GM19397 (cell line): ENCODE data around the gene UNC5C.

ENCODE experiments used
- ATAC-seq: cut with Tn5 transposase; IDR thresholded peaks from one replicate; pipeline ENCODE4 v1.9.1; 2021; ENCODE audit warnings: mild to moderate bottlenecking, moderate library complexity; ENCODE audit not compliant: unreplicated experiment

UNC5C gene

DNA sequence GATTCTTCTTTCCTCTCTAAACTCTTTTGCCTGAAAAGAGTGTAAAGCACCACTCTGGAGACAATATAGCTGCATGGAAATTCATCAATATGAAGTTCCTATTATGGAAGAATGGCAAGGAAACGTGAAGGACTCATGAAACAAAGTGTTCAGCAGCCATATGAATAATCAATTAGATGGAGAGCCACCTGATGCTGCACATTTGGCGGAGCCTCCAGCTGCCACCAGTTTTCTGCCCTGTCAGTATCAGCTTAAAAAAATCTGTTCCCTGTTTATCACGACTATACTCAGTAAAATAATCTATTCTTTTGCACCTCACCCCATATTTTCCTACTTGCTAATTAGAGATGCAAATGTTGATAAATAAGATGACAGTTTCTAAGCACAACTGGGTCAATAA, 276.0 kb downstream of the UNC5C start:
- ATAC-seq: no peak

DNA sequence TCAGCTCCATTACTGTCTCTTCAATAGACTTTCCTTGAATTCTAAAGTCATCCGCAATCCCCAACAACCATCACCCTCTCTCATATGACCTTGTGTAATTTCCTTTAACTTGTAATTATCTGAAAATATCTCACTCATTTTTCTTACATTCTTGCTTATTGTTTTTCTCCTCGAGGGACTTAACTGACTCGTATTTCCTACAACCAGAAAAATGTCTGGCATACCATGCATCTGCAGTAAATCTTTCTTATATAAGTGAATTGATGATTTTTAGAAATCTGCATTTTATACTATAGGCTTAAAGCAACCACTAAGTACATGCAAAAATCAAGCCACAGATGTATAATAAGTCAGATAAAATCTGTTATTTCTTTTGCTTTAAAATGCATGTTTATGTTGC, 276.7 kb downstream of the UNC5C start:
- ATAC-seq: no peak

DNA sequence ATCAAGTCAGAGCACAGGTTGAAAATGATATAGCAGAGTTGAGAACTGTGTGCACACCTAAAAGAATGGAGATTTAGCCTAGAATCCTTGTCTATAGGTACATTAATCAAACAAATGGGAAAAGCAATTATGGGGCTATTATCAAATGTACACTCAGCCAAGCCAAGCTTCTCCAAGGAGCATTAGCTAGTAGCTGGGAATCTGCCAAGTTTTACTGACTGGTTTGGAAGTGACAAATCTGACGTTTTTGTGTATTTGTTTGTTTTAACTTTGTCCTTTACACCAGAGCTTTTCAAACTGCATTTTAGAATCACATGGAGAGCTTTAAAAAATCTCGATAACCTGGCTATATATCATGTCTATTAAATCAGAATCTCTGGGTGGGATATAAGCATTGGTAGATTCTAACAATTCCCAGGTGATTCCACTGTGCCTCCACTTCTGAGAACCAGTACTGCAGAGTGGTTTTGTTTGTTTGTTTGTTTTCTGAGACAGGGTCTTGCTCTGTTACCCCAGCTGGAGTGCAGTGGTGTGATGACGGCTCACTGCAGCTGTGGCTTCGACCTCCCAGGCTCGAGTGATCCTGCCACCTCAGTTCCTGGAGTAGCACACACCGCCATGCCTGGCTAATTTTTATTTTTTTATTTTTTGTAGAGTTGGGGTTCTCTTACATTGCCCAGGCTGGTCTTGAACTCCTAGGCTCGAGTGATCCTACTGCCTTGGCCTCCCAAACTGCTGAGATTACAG, 279.8 kb downstream of the UNC5C start:
- ATAC-seq: no peak

DNA sequence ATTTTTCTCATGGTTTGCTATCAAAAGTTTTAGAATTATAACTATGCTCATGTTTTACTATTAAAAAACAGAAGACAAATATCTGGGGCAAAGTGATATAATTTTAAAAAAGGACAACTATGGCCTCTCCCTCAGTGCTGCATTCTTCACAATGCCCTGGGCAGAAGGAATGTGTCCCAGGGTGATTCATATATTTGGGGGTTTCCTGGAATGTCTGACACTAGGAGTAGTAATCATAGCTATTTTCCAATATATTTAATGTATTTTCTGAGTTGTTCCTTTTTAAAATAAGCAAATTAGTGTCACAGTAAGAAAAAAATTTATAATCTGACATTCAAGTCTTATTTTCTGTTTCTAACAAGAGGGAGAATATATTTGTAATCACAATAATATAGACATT, 281.7 kb downstream of the UNC5C start:
- no peak for ATAC-seq

DNA sequence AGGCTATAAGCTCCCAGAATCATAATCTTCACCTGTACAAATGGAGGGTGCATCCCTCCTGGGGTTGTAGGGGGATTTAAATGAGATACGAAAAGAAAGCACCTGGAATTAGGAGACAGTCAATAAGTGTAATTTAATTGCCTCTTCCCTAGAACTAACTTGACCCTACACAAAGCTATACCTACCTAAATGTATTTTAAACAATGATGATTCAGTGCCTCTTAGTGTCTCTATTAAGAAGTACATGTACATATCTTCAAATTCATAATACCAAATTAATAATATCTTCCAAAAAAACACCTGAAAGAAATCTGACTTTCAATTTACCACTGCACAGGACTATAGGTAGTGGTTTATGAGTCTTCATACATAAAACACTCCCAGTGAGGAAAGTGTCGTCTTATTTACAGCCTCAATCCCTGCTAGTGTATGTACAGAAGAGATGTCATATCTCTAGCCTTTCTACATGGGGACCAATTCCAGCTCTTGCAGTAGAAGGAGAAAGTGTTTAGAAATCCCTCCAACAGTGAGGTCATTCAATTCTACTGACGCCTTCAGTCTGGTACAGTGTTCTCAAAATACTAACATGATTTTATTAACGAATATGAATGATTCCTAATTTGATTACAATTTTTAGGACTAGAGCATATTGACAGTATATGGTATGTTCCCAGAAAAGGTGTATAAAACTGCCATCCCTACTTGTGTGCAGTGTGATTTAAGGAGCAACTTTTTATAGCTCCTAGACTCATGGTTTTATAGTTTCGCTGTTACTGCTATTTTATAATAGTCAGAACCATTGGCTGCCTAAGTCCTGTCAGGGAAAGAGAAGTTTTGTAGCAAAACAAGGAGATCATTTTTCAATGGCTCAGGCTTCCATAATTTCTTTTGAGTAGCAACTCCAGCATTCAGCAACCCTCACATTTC, 282.7 kb downstream of the UNC5C start:
- no peak for ATAC-seq

DNA sequence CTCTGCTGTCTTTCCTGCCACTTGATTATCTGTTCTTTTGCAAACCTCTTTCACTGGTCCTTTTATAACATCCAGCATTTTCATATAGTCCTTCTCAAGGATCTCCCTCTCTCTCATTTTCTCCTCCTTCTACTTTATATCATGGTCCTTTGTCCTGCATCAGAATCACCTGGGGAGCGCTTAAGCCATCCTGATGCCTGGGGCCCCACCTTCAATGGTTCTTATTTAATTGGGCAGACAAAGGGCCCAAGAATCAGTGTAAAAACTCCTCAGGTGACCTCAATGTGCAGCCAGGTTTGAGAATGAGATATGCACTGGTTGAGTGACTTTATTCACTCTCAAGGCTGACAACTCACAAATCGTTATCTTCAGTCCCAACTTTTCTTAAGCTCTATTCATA, 283.9 kb downstream of the UNC5C start:
- ATAC-seq: no peak

DNA sequence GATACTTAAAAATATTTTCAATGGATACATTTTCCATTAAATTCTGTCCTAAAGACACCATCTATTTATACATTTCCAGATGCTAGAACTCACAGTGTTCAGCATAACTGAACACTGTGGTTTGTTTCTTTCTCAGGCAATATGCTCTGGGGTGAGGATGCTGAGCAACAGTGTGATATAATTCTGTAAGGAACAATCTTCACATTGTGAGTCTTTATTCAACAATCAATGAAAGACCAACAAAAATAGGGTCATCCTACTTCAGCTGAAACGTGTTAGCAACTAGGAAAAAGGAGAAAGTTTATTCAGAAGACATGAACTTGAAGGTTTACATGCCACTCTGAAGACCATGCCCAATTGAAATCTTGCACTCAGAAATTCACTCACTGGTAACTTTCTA, 284.8 kb downstream of the UNC5C start:
- no peak for ATAC-seq

DNA sequence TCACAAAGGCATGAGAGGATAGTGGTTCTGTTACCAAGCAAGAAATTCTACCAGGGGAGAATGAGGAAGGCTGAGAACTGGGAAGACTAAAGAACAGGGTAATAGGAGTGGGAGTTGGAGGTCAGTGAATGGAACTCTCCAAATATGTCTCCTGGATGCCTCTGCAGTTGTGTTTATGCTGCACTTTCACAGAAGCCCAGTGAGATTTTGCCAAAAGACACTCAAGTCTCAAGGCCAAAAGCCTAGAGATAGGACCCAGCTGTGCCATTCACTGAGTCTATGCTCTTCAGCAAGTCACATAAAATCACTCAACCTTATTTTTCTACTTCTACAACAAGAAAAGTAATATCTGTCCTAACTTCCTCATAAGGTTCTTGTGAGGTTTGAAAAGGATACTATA, 285.4 kb downstream of the UNC5C start:
- no peak for ATAC-seq

DNA sequence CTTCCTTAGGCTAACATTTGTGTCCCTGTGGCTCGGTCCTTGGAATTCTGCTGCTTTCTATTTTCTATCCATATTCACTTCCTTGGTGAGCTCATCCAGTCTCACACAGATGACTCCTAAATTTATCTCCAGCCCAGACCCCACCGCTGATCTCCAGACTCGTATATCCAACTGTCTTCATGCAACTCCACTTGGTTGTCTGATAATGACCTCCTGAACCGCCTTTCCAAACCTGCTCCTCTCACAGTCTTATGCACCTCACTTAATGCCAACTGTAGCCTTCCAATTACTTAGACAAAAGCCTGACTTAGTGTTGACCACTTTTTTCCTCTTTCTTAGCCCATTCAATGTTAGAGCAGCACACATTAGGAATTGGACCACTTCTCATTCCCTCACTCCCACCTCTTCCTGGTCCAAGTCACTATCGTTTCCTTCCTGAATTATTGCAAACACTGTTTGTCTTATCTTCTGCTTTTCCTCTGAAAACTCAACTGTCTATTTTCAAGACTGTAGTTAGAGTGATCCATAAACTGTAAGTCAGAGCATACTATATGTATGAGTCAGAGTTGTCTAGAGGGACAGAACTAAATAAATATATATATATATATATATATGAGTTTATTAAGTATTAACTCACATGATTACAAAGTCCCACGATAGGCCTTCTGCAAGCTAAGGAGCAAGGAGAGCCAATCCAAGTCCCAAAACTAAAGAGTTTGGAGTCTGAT, 292.5 kb downstream of the UNC5C start:
- no peak for ATAC-seq

DNA sequence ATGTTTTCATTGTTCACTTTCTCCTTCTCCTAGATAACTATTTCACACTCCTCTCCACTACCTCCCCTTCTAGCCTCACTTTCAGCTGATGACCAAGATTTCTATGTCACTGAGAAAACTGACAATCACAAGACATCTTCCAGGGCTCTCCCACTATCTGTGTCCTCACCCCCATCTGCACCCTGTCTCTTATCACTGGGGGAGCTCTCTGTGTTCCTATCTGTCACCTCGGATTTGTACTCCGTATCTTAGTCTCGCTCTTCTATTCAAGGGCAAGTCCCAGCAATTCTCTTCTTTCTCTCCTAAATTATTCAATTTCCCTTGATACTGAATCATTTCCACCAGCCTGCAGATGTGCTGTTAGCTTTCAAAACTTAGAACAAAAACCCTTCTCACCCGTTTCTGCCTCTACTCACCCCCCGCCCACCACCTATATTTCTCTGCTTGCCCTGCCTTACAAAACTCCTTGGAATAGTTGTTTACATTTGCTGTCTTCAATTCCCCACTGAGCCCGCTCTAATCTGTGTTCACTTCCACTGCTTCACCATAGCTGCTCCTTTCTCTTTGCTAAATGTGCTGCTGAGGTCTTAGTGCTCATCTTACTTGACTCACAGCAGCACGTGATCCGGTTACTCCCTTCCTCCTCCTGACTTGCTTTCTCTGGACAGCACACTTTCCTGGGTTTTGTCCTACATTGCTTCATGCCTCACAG, 293.2 kb downstream of the UNC5C start:
- no peak for ATAC-seq

DNA sequence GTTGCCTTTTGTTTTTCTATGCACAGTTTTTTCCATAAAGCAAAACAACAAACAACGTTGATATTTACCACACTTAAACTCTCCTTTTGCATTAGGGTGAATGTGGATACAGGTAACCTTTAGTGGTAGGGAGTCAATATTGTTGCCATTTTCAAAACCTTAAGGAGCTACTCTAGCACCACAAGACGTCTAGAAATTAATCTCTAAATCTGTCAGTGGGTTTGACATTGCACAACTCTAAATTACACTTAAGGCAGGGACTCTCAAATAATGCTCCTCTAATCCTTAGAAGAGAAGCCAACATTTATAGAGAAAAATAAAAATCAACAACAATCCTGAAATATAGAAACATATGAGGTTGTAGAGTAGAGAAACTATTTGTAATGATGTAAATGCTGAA, 297.2 kb downstream of the UNC5C start:
- no peak for ATAC-seq

DNA sequence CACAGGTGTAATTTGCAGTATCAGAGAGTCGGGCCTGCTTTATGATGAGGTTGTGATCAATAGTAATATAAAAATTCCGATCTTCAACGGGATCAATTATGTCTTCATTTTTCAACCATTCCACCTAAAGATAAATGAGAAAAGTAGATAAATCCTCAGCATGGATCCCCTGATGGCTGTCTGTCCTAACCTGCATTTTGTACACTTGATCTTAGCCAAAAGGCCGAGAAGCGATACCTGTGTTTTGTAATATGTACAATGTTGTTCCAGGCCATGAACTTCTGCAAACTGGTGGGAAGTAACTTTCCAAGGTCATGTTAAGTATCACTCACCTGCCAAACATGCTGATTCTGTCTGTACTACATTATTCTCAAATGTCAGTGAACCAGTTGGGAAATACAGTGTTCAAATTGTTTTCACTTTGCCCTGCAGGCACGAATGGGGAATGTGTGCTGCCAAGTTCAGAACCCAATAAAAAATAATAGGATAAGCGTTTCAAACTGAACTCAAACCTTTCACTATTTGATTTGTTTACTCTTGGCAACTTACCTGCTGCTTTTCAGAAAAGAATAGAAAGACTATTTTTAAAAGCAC, 298.1 kb downstream of the UNC5C start:
- ATAC-seq: no peak

DNA sequence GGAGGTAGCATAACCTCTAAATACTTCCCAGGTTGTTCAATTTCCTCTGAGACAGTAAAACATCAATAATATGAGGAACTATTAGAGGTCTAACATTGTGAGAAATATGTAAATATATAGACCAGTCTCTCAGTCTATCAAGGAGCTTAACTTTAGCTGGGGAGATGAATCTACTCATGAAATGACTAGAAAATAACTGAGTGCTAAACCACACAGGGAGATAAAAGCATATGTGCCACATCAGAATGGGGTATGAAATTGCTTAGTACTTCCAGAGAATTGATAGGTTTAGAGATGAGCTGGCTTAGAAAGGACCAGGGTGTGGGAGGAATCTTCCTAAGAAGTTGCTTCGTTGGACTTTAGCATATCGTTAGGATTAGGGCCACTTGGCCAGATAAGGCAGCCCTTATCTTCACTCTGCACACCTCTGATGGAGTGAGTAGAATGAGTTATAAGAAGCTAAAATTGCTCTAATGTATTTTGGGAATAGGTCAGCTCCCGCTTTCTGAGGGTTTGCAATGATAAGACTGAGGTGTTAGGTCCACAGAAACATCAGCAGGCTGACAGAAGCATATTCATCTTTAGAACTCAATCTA, 299.2 kb downstream of the UNC5C start:
- ATAC-seq: no peak

DNA sequence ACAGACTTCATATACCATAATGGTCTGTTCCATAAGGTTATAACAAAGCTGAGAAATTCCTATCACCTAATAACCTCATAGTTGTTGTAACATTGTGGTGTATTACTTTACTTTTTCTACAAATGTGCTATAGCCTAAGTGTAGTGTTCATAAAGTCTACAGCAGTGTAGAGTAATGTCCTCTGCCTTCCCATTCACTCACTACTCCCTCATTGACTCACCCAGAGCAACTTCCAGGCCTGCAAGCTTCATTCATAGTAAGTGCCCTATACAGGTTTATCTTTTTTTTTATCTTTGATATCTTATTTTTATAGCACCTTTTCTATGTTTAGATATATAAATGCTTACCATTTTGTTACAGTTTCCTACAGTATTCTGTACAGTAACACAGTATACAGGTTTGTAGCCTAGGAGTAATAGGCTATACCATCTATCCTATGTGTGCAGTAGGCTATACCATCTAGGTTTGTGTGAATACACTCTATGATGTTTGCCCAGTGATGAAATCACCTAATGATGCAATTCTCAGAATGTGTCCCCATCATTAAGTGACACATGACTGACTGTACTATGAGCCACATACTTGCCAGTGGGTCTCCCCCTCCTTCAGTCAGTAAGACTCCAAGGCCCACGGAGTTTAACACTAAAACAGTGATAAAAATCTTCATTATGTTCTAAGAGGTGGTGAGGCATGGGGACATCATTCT, 299.9 kb downstream of the UNC5C start:
- ATAC-seq: no peak

DNA sequence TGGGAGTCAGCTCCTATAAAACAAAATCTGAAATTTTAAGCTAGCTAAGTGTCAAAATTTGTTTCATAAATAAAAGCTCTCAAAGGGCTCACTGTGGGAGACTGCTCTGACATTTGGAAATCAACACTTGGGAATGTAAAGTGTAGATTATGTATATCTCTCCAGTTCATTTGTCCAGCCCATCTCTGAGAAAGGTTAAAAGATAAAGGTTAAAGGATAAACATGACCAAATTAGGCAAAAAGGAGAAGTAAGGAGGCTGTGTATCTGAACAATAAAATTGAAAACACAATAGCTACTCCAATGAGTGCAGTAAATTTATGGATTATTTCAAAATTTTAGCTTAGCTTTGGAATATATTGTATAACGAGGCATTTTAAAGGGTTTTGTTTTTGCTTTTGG, 304.9 kb downstream of the UNC5C start:
- no peak for ATAC-seq

DNA sequence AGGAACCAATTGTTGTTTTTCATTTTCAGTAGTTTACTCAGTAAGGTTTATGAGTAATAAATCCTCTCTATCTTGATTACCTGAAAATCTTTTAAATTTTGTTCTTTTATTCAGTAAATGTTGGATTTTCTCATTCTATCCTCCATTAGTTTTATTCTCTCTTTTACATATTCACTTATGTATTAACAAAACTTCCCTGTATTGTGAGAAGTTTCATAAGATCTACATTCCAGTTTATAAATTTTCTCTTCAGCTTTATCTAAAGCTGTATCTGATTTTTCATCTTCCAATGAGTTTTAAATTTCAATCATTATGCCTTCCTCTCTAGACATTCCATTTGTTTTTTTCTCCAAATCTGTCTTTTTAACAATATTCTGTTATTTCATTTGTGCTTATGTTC, 310.2 kb downstream of the UNC5C start:
- no peak for ATAC-seq

DNA sequence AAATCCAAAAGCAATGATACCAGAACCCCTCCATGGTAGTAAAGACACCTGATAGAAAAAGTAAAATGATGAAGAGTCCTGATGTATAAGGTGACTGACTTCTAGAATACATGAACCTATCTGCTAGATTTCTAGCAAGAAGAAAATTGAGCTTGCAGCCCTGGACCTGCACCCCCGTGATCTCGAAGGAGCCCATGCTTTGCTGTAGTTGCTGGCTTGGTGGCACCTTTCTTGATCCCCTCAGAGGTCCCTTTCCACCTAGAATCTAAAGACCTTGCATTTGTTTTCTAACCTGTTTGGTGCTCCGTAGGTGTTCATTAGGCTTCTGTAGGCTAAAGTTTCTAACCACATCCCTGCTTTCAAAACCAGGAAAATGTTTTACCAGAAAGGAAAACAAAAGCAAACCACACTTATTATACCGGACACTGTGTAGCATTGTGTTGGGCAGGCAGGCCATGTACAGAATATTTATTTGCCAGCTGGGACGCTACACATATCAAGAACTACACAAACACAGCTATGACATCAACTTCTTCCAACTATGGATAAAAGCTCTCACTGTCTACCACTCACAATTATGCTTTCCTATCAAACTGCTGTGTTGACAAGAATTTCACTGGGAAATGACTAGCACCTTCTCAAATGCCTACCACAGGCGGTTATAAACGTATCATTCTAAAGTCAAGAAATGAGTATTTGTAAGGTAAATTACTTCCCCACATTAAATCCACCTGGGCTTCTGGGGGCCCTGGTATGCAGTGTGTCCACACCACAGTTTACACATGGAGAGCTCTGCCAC, 316.2 kb downstream of the UNC5C start:
- ATAC-seq: no peak

DNA sequence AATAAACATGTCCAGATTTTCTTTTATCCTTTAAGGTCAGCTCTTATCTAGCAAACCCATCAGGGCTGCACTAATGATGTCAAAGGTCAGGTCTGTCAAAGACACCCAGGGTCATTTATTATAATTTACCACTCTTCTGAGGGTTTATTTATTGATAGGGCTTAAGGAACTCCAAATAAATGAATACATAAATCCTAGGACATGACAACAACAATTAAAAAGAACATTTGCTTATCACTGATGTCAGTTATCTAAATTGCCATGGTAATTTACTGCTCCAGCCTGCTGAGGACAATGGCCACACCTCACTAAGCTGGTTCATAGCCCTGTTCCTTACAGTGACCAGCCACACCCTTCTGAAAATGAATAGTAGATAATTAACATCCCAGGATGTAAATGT, 317.1 kb downstream of the UNC5C start:
- ATAC-seq: no peak

DNA sequence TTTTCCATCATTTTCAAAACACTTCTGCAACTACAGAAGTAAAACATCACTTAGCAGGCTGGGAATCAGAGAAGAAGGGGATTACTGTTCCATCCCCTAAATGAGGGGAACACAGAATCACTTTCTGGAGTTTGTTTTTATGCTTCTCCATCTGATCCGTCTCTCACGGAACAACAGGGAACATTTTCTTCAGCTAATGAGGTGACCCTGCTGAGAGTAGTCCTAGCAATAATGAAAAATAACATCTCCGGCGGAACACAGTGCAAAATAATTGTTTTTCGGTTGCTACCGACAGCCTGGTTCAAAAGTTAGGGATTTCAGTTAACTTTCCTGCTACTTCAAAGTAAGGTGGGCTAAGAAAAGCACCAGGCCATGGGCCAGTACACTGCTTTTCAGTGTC, 322.9 kb downstream of the UNC5C start:
- ATAC-seq: no peak
